Measurements from ENCODE around the gene DRAXIN.

The DRAXIN gene

DNA sequence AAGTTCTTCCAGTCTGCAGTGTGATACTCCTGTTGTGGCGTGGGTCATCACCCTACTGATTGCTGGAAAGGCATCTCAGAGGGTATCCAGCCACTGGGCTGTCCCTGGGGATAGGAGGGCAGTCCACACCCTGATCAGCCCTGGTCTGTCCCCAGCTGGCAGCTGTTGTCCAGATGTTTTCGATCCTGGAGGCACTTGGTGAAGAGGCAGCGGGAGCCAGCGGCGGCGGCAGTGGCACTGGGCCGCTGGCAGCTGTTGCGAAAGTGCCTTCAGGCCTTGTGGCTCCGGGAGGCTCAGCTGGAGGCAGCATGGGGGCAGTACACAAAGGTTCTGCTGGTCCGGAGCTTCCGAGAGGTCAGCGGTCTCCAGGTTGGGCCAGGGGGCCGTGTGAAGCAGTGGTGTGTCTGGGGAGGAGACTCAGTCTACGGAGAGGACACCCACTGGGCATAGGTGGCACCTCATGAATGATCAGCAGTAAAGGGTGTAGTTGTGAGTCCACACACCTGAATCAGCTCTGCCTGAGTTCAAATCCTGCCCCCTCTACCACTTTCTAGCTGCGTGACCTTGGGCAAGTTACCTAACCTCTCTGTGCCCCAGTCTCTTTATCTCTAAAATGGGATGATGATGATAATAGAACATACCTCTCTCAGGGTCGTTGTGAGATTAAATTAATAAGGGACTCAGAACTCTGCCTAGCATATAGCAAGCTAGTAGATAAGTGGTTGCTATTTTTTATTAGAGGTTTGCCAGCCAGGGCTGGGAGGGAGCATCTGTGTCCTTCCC is 76.6 kb downstream of the DRAXIN start:
- DNase-seq: no peak

DNA sequence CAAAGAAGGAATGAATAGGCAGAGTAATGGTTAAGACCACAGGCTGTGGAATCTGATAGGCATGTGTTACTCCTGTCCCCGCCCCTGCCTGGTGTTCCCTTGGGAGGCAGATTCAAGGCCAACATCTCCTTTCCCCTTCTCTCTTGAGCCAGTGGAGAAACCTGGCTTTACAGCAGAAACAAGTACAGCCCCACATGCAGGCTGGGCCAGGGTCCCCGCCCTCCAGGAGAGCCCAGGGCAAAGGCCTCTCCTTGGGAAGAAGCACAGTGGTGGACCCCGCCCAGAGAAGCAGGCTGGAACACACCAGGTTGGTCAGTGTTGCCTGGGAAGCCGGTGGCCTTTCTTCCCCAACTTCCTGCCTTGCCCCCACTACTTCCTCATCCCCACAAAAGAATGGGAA is 77.3 kb downstream of the DRAXIN start:
- no peak for DNase-seq

DNA sequence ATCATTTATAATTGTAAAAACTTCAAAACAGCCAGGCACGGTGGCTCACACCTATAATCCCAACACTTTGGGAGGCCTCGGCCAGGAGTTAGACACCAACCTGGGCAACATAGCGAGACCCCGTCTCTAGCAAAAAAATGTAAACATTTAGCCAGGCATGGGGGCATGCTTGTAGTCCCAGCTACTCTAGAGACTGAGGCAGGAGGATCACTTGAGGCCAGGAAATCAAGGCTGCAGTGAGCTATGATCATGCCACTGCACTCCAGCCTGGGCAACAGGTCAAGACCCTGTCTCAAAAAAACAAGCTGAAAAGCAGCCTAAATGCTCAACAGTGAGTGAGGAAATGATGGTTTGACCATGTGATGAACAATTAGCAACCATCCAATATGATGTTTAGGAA is 77.8 kb downstream of the DRAXIN start:
- no peak for DNase-seq

DNA sequence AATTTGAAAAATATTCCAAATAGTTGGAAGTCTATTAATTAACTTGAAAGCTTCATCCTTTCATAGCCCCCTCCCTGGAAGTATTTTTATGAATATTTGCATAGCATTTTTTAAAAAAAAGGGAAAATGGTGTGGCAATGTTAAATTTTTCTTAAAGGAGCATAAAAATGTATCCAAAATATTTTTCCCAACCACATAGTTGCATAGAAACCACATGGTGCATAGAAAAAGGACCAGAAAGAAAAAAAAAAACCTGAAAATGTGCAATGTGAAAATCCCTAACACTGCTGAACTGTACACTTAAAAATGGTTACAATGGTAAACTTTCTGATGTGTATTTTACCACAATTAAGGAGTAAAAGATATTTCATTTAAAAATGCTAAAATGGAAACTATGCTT is 78.5 kb downstream of the DRAXIN start:
- no peak for DNase-seq

DNA sequence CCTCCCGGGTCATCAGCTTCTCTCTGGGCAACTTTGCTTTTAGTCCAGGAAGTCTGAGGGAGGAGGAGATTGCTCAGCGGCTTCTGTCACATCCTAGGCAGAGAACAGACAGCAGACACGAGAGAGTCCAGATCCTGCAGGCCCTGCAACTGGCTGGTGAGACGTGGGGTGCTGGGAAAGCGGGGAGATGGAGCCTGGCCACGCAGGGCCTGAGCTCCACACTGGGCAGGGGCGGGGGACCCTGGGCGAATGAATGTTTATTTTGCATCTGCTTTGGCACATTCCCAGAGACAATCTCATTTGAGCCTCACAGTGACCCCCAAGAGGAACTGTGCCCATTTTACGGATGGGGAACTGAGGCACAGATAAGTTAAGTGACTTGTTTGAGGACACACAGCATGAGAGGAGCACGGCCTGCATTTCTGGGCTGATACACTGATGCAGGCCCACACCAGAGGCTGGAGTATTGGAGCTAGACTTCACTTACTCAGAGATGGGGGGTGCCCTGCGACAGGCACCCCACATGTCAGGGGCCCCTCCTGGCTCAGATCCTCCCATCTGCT is 80.1 kb downstream of the DRAXIN start:
- no peak for DNase-seq

DNA sequence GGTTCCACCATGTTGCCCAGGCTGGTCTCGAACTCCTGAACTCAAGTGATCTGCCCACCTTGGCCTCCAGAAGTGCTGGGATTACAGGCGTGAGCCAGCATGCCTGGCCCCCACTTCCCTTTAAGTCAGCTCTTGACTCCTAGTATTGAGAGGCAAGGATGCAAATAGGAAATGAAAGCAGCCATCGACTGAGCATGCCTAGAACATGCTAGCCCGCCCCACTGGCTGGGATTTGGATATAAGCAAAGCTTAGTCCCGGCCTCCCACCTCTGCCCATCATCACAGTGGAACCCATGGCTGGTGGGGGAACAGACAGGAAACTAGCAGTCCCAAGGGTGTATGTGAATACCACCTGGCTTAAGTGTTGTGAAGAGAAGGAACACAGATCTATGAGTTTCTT is 80.9 kb downstream of the DRAXIN start:
- DNase-seq: no peak

DNA sequence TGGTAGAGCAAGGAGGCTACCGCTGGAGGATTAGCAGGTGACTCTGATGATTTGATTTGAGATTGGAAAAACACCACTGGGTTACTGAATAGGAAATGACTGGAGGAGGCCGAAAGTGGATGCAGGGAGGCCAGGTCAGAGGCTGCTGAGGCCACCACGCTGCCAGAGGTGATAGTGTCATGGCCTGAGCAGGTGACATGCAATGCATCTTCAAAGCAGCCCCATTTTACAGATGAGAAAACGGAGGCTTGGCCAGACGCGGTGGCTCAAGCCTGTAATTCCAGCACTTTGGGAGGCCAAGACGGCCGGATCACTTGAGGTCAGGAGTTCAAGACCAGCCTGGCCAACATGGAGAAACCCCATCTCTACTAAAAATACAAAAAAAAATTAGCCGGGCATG is 83.2 kb downstream of the DRAXIN start:
- DNase-seq: no peak

All from activated naive CD4-positive, alpha-beta T cell treated with Interleukin-2 at 50 U/mL for 16 hours (primary cell).